Glutamatergic neuron (in vitro differentiated cells): ENCODE measurements around the gene GSTK1. TPM values are rescaled to one million over a fixed set of nuclear protein-coding genes. Genes with fewer than 3 reads are reported as not detected.

Experiments used
- DNase-seq: peaks from one replicate; pipeline ENCODE4 v3.0.0; 2022
- H3K27ac Mint-ChIP-seq: one replicate; pipeline ENCODE4 v1.8.0; 2020; ENCODE audit warnings: mild to moderate bottlenecking, mixed read lengths, inconsistent platforms; ENCODE audit not compliant: unreplicated experiment
- H3K27me3 Mint-ChIP-seq: one replicate; pipeline ENCODE4 v1.8.0; 2020; ENCODE audit warnings: mild to moderate bottlenecking, moderate library complexity, mixed read lengths, inconsistent platforms; ENCODE audit not compliant: unreplicated experiment
- H3K36me3 Mint-ChIP-seq: one replicate; pipeline ENCODE4 v1.8.0; 2020; ENCODE audit warnings: mild to moderate bottlenecking, mixed read lengths, inconsistent platforms; ENCODE audit not compliant: unreplicated experiment
- H3K4me1 Mint-ChIP-seq: one replicate; pipeline ENCODE4 v1.8.0; 2020; ENCODE audit warnings: mild to moderate bottlenecking, low read depth, mixed read lengths, inconsistent platforms; ENCODE audit not compliant: unreplicated experiment
- H3K4me3 Mint-ChIP-seq: one replicate; pipeline ENCODE4 v1.8.0; 2020; ENCODE audit warnings: mild to moderate bottlenecking, mixed read lengths, inconsistent platforms; ENCODE audit not compliant: unreplicated experiment
- H3K9me3 Mint-ChIP-seq: one replicate; pipeline ENCODE4 v1.8.0; 2020; ENCODE audit warnings: mild to moderate bottlenecking, moderate library complexity, mixed read lengths, inconsistent platforms; ENCODE audit not compliant: unreplicated experiment
- total RNA-seq: library from RNA; stranded (reverse); fragmentation: NEBNext Ultra II Directional; extraction: Animal tissue kit (Norgen Biotek cat#: 25700); gene quantifications from one replicate; pipeline ENCODE4 v1.2.1, GENCODE V29; 2021; ENCODE audit not compliant: unreplicated experiment
- TF ChIP-seq, protein P1 (sequence below): fragments of 200-600 bp; sonication (generic); IDR thresholded peaks from one replicate; pipeline ENCODE4 v1.5.0; 2021; ENCODE audit not compliant: partially characterized antibody, unreplicated experiment

GSTK1 gene
- total RNA-seq, 1 donor from 2014 or later = 48.6 TPM

DNA sequence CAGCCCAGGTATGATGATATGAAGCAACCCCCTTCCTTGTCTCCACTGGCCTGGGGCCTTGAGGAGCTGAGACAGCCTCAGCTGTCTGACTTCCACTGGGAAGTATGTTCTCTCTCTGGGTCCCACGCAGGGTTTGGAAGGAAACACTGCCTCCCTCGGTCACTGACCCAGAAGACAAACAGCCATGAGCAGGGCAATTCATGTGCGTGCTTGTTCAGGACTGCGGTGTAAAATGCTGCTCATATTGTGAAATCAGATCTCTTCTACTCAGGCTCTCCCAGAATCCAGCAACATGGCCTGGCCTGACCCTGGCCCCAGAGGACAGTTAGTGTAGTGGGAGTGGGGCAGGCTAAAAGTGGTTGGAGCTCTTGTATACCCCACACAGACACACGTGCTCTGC is 55.4 kb downstream of the GSTK1 start:
- Mint-ChIP-seq H3K9me3 (peaks cover 13% of the 10 kb centered on the region), H3K27me3 (peaks cover 11% of the 10 kb centered on the region), H3K4me1 (peaks cover 32% of the 10 kb centered on the region), H3K4me3 (no peak overlapping the region), H3K36me3 (peaks cover 3% of the 10 kb centered on the region), H3K27ac (no peak overlapping the region)
- TF ChIP-seq, protein P1, sequence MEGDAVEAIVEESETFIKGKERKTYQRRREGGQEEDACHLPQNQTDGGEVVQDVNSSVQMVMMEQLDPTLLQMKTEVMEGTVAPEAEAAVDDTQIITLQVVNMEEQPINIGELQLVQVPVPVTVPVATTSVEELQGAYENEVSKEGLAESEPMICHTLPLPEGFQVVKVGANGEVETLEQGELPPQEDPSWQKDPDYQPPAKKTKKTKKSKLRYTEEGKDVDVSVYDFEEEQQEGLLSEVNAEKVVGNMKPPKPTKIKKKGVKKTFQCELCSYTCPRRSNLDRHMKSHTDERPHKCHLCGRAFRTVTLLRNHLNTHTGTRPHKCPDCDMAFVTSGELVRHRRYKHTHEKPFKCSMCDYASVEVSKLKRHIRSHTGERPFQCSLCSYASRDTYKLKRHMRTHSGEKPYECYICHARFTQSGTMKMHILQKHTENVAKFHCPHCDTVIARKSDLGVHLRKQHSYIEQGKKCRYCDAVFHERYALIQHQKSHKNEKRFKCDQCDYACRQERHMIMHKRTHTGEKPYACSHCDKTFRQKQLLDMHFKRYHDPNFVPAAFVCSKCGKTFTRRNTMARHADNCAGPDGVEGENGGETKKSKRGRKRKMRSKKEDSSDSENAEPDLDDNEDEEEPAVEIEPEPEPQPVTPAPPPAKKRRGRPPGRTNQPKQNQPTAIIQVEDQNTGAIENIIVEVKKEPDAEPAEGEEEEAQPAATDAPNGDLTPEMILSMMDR = no peak
- no peak for DNase-seq

Other genes with a start within 250 kb of the GSTK1 start
- not detected for gene OR9A2, start 236.3 kb upstream of the GSTK1 start, total RNA-seq
- not detected for gene OR6V1, start 211.1 kb upstream of the GSTK1 start, total RNA-seq
- gene PIP, start 131.4 kb upstream of the GSTK1 start, total RNA-seq = not detected
- gene TAS2R39, start 80.0 kb upstream of the GSTK1 start, total RNA-seq = not detected
- not detected for gene TAS2R40, start 41.4 kb upstream of the GSTK1 start, total RNA-seq
- not detected for gene TMEM139, start 21.5 kb downstream of the GSTK1 start, total RNA-seq
- 59.2 TPM for gene CASP2, start 24.9 kb downstream of the GSTK1 start, total RNA-seq
- 0.56 TPM for gene CLCN1, start 52.7 kb downstream of the GSTK1 start, total RNA-seq
- 111 TPM for gene FAM131B, start 99.3 kb downstream of the GSTK1 start, total RNA-seq
- gene ZYX, start 117.9 kb downstream of the GSTK1 start, total RNA-seq = 163 TPM
- 4.7 TPM for gene EPHA1, start 145.4 kb downstream of the GSTK1 start, total RNA-seq
- gene TAS2R60, start 180.0 kb downstream of the GSTK1 start, total RNA-seq = not detected
- not detected for gene TAS2R41, start 214.4 kb downstream of the GSTK1 start, total RNA-seq